HepG2 (cell line): ENCODE measurements around the gene TRIM9. TPM values are rescaled to one million over a fixed set of nuclear protein-coding genes. Genes with fewer than 3 reads are reported as not detected.

Experiments used
- AGO1 ChIP-seq: fragments of 200-400 bp; formaldehyde crosslinking; IDR thresholded peaks from 2 replicates; pipeline ENCODE4 v1.6.1; 2017; ENCODE audit warnings: mild to moderate bottlenecking, low read depth, low read length, moderate library complexity; ENCODE audit not compliant: poor library complexity, severe bottlenecking
- ARHGAP35 ChIP-seq: sonication (generic); formaldehyde crosslinking; IDR thresholded peaks from 2 replicates; pipeline ENCODE4 v1.9.0; 2022; ENCODE audit warnings: mild to moderate bottlenecking, inconsistent platforms, moderate library complexity, missing genetic modification reagents, borderline replicate concordance
- ATRX ChIP-seq: sonication (generic); formaldehyde crosslinking; IDR thresholded peaks from 2 replicates; pipeline ENCODE4 v1.4.0; 2020; ENCODE audit warnings: missing genetic modification reagents, borderline replicate concordance
- CEBPG ChIP-seq: IDR thresholded peaks from 2 replicates; pipeline ENCODE4 v1.6.1; 2016
- FIP1L1 ChIP-seq: fragments of 200-400 bp; formaldehyde crosslinking; IDR thresholded peaks from 2 replicates; pipeline ENCODE4 v1.6.1; 2018; ENCODE audit warnings: low read depth, mild to moderate bottlenecking, low read length, moderate library complexity, borderline replicate concordance; ENCODE audit not compliant: insufficient read depth
- KDM2A ChIP-seq: sonication (generic); formaldehyde crosslinking; IDR thresholded peaks from 2 replicates; pipeline ENCODE4 v1.4.0; 2020; ENCODE audit warnings: low read depth, missing genetic modification reagents, borderline replicate concordance
- KMT2A ChIP-seq: sonication (generic); formaldehyde crosslinking; IDR thresholded peaks from 2 replicates; pipeline ENCODE4 v1.4.0; 2020; ENCODE audit warnings: missing genetic modification reagents
- NFE2L1 ChIP-seq: sonication (generic); formaldehyde crosslinking; IDR thresholded peaks from 2 replicates; pipeline ENCODE4 v1.4.0; 2020; ENCODE audit warnings: missing genetic modification reagents, mild to moderate bottlenecking, borderline replicate concordance
- NKX3-1 ChIP-seq: sonication (generic); formaldehyde crosslinking; IDR thresholded peaks from 2 replicates; pipeline ENCODE4 v1.5.0; 2020; ENCODE audit warnings: missing genetic modification reagents
- RBFOX2 ChIP-seq: fragments of 200-400 bp; formaldehyde crosslinking; IDR thresholded peaks from 2 replicates; pipeline ENCODE4 v1.6.1; 2017; ENCODE audit warnings: low read depth, mild to moderate bottlenecking, low read length
- RORA ChIP-seq: sonication (generic); formaldehyde crosslinking; IDR thresholded peaks from 2 replicates; pipeline ENCODE4 v1.5.0; 2020; ENCODE audit warnings: mild to moderate bottlenecking, missing genetic modification reagents, moderate library complexity
- U2AF2 ChIP-seq: fragments of 200-400 bp; formaldehyde crosslinking; IDR thresholded peaks from 2 replicates; pipeline ENCODE4 v1.6.1; 2017; ENCODE audit warnings: low read depth, mild to moderate bottlenecking, low read length
- ZFP90 ChIP-seq: sonication (generic); formaldehyde crosslinking; IDR thresholded peaks from 2 replicates; pipeline ENCODE4 v1.8.0; 2022; ENCODE audit warnings: missing genetic modification reagents, mild to moderate bottlenecking, inconsistent platforms, borderline replicate concordance
- ZNF451 ChIP-seq: sonication (generic); formaldehyde crosslinking; IDR thresholded peaks from 2 replicates; pipeline ENCODE4 v1.5.0; 2020; ENCODE audit warnings: mild to moderate bottlenecking, missing genetic modification reagents
- ZNF567 ChIP-seq: sonication (generic); formaldehyde crosslinking; IDR thresholded peaks from 2 replicates; pipeline ENCODE4 v1.8.1; 2023; ENCODE audit warnings: mild to moderate bottlenecking, missing genetic modification reagents, borderline replicate concordance
- ZNF580 ChIP-seq: IDR thresholded peaks from 2 replicates; pipeline ENCODE4 v1.6.1; 2016; ENCODE audit warnings: low read depth, borderline replicate concordance
- polyA plus RNA-seq, 8 experiments: library from polyadenylated mRNA; depleted of rRNA in 3 of 8; stranded (reverse) in 7 of 8; unstranded in 1 of 8; fragments of >200 nt; fragmentation: Illumina TruSeq in 4 of 8; extraction: Trizol in 4 of 8; gene quantifications; 2 replicates each; pipeline versions ENCODE4 v1.2.1 to v1.2.3, GENCODE V29; 2011 to 2016; ENCODE audit warnings: low read depth in 4 of 8, missing spikeins in 1 of 8, mixed read lengths in 1 of 8; ENCODE audit not compliant: insufficient read depth in 1 of 8
- total RNA-seq, 5 experiments: library from RNA; depleted of rRNA; stranded (reverse); fragments of >200 nt; fragmentation: Illumina TruSeq; extraction: Trizol; gene quantifications; 2 replicates each; pipeline ENCODE4 v1.2.3, GENCODE V29; 2016; ENCODE audit warnings: low read depth in 1 of 5
- TF ChIP-seq, protein P1 (sequence below): sonication (generic); formaldehyde crosslinking; IDR thresholded peaks from 2 replicates; pipeline ENCODE4 v1.8.0; 2022; ENCODE audit warnings: mild to moderate bottlenecking, missing genetic modification reagents, moderate library complexity
- TF ChIP-seq, protein P2 (sequence below): sonication (generic); formaldehyde crosslinking; IDR thresholded peaks from 2 replicates; pipeline ENCODE4 v1.5.1; 2020; ENCODE audit warnings: missing genetic modification reagents, mild to moderate bottlenecking, borderline replicate concordance
- TF ChIP-seq, protein P3 (sequence below): sonication (generic); formaldehyde crosslinking; IDR thresholded peaks from 2 replicates; pipeline ENCODE4 v1.4.0; 2020; ENCODE audit warnings: missing genetic modification reagents, borderline replicate concordance
- TF ChIP-seq, protein P4 (sequence below): fragments of 450-650 bp; IDR thresholded peaks from 2 replicates; pipeline ENCODE4 v1.6.1; 2017

The TRIM9 gene
- total and polyA plus RNA-seq, 2 of the 13 experiments (the other 11 are each of a cell fraction or from before 2014, with no cell fraction given): 0.04 to 0.07 TPM

GRCh38 chr14:50943261-50943942 lies 151.5 kb downstream of the TRIM9 start (continued):
- TF ChIP-seq ZFP90 (CRISPR knock-in tag): 0 out of 2 replicates have a peak, but pooled peaks have one; percentile 42
- no peak for TF ChIP-seq RORA (CRISPR knock-in tag)
- no peak for TF ChIP-seq U2AF2
- no peak for TF ChIP-seq ZNF567 (CRISPR knock-in tag)
- TF ChIP-seq RBFOX2: no peak
- TF ChIP-seq, protein P1, sequence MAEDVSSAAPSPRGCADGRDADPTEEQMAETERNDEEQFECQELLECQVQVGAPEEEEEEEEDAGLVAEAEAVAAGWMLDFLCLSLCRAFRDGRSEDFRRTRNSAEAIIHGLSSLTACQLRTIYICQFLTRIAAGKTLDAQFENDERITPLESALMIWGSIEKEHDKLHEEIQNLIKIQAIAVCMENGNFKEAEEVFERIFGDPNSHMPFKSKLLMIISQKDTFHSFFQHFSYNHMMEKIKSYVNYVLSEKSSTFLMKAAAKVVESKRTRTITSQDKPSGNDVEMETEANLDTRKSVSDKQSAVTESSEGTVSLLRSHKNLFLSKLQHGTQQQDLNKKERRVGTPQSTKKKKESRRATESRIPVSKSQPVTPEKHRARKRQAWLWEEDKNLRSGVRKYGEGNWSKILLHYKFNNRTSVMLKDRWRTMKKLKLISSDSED (CRISPR knock-in tag): no peak
- TF ChIP-seq CEBPG (CRISPR knock-in tag): peak; percentile 26; the same call in 1 of the 2 replicates
- no peak for TF ChIP-seq AGO1
- TF ChIP-seq, protein P2, sequence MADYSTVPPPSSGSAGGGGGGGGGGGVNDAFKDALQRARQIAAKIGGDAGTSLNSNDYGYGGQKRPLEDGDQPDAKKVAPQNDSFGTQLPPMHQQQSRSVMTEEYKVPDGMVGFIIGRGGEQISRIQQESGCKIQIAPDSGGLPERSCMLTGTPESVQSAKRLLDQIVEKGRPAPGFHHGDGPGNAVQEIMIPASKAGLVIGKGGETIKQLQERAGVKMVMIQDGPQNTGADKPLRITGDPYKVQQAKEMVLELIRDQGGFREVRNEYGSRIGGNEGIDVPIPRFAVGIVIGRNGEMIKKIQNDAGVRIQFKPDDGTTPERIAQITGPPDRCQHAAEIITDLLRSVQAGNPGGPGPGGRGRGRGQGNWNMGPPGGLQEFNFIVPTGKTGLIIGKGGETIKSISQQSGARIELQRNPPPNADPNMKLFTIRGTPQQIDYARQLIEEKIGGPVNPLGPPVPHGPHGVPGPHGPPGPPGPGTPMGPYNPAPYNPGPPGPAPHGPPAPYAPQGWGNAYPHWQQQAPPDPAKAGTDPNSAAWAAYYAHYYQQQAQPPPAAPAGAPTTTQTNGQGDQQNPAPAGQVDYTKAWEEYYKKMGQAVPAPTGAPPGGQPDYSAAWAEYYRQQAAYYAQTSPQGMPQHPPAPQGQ: no peak
- no peak for TF ChIP-seq ARHGAP35
- TF ChIP-seq, protein P3, sequence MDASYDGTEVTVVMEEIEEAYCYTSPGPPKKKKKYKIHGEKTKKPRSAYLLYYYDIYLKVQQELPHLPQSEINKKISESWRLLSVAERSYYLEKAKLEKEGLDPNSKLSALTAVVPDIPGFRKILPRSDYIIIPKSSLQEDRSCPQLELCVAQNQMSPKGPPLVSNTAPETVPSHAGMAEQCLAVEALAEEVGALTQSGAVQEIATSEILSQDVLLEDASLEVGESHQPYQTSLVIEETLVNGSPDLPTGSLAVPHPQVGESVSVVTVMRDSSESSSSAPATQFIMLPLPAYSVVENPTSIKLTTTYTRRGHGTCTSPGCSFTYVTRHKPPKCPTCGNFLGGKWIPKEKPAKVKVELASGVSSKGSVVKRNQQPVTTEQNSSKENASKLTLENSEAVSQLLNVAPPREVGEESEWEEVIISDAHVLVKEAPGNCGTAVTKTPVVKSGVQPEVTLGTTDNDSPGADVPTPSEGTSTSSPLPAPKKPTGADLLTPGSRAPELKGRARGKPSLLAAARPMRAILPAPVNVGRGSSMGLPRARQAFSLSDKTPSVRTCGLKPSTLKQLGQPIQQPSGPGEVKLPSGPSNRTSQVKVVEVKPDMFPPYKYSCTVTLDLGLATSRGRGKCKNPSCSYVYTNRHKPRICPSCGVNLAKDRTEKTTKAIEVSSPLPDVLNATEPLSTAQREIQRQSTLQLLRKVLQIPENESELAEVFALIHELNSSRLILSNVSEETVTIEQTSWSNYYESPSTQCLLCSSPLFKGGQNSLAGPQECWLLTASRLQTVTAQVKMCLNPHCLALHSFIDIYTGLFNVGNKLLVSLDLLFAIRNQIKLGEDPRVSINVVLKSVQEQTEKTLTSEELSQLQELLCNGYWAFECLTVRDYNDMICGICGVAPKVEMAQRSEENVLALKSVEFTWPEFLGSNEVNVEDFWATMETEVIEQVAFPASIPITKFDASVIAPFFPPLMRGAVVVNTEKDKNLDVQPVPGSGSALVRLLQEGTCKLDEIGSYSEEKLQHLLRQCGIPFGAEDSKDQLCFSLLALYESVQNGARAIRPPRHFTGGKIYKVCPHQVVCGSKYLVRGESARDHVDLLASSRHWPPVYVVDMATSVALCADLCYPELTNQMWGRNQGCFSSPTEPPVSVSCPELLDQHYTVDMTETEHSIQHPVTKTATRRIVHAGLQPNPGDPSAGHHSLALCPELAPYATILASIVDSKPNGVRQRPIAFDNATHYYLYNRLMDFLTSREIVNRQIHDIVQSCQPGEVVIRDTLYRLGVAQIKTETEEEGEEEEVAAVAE (CRISPR knock-in tag): no peak
- TF ChIP-seq ZNF580 (CRISPR knock-in tag): peak; percentile 43; the same call in 1 of the 2 replicates
- TF ChIP-seq FIP1L1: no peak
- TF ChIP-seq, protein P4, sequence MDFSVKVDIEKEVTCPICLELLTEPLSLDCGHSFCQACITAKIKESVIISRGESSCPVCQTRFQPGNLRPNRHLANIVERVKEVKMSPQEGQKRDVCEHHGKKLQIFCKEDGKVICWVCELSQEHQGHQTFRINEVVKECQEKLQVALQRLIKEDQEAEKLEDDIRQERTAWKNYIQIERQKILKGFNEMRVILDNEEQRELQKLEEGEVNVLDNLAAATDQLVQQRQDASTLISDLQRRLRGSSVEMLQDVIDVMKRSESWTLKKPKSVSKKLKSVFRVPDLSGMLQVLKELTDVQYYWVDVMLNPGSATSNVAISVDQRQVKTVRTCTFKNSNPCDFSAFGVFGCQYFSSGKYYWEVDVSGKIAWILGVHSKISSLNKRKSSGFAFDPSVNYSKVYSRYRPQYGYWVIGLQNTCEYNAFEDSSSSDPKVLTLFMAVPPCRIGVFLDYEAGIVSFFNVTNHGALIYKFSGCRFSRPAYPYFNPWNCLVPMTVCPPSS: no peak
- TF ChIP-seq NKX3-1: no peak
- TF ChIP-seq ATRX (CRISPR knock-in tag): no peak
- TF ChIP-seq KDM2A (CRISPR knock-in tag): peak; percentile 34; the same call in 1 of the 2 replicates
- no peak for TF ChIP-seq ZNF451 (CRISPR knock-in tag)
- no peak; the same call in 1 of the 2 replicates for TF ChIP-seq KMT2A (CRISPR knock-in tag)
- no peak for TF ChIP-seq NFE2L1 (CRISPR knock-in tag)
